NK-92 (cell line): ENCODE results near the gene LAMB4.

Experiments used
- DNase-seq: peaks from one replicate; lab custom pipeline; 2025; ENCODE audit not compliant: unreplicated experiment; lab: John Stamatoyannopoulos, UW

LAMB4 gene

DNA sequence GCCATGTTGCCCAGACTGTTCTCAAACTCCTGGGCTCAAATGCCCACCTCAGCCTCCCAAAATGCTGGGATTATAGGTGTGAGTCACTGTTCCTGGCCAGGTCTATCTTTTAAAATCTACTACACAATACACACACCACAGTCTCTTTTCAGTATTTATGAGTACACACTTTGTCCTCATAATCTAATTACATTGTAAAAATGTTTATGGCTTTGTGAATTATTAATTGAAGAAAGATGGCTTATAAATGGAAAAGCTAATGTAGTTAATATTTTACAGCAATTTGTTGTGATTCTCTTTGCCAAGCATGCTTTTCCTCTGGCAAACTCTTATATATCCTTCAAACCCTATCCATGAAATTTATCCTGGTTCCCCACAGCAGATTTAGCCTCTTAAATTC lies 22.0 kb downstream of the LAMB4 start:
- no peak for DNase-seq

DNA sequence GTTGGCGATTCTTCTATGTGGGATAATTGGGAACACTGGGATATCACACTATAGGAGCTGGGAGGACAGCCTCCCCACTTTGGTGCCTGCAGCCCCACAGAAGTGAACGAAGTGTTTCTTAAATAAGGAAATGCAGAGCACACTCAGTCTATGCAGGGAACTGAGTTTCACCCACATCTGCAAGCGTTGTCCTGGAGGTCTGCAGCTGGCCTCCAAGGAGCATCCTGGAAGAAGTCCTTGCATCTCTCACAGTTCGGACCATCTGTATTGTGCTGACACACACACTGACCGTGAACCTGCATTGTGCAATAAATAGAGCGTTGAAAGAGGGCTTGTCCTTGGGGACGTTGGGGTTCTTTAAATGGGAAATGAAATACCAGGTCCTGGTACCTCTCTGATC lies 25.8 kb downstream of the LAMB4 start:
- DNase-seq: no peak

DNA sequence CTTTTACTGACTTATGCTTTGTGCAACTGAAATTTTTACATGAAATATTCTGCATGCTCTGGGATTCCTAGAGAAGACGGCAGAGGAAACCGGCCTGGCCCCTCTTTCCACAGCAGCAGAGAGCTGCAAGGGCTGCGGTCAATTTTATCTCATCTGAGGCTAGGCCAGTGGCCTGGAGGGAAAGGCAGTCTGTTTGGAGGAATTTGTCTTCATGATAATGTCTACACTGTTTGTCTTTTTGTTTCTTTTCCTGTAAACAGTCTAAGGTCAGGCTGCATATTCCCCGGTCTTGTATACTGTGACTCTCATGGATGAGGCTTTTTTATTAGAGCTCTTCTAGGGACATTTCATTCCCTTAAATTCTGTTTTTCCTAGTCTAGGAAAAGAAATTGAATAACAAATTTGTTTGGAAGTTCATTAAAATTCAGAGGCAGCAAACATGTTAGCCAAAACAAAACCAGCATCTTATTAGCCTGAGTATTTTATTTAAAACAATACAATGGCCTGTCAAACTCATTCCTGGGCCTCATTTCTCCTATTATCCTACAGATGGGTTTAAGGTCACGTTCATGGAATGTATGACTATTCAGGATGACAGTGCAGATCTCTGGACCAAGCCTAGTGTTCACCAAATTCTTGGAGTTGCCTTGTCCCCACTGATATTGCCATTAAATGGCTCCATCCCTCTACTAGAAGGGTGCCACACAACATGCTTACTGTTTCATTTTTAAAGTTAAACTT lies 26.4 kb downstream of the LAMB4 start:
- no peak for DNase-seq

DNA sequence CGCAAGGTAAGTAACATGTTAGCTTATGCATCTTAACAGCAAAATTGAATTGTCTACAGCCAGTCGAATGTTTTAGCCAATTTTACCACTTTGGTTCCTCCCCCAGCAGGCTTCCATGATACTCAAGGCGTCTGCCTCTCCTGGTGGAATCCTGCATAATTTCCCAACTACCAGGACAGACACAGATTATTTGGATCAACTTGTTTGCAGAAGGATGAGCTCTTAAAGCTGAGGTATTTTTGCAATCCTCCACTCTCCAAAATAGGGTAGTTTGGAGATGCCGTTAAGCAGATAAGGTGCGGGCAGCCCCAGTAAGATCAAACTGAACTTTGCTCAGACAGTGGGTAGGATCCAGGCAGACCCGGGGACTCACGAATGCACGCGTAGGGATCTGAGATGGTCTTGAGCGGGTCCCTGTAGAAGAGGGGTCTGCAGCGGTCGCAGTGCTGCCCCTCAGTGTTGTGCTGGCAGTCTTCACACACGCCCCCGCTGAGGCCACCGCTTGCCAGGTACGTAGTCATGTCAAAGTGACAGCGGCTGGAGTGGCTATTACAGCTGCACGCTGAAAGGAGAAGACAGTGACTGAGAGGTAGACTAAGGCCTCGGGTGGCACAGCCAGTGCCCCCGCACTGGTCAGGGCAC lies 27.4 kb downstream of the LAMB4 start:
- no peak for DNase-seq

DNA sequence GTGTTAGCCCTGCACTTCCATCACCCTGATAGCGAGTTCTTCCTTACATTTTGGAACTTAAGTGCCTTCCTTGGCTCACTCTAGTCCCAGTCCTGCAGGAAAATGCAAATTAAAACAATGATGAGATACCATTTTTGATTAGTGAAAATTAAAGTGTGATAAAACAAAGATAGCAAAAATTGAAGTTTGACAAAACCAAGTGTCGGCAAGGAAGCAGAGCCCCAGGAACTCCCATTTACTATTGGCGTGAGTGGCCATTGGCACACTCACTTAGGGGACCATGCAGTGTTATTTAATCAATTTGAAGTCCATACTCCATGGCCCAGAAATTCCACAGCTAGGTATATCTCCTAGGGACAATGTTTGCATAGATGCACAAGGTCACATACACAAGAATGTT lies 28.4 kb downstream of the LAMB4 start:
- DNase-seq: no peak

DNA sequence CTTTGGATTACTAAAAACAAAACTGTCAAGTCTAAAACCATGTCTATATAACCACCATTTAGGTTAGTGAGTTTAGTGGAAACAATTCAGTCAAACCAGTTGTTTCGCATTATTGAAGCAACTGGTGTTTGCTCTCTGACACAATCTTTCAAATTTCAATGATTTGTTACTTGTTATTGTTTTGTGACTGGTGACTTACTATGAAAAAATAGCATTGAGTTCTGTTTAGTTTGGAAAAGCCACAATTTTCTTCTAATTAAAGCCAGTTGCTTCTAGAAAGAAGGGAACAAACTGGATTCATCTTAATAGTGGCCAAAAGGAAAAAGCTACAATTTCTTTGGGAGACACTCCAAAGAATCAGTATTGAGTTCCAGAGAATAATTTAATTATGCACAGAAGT lies 30.4 kb downstream of the LAMB4 start:
- no peak for DNase-seq

DNA sequence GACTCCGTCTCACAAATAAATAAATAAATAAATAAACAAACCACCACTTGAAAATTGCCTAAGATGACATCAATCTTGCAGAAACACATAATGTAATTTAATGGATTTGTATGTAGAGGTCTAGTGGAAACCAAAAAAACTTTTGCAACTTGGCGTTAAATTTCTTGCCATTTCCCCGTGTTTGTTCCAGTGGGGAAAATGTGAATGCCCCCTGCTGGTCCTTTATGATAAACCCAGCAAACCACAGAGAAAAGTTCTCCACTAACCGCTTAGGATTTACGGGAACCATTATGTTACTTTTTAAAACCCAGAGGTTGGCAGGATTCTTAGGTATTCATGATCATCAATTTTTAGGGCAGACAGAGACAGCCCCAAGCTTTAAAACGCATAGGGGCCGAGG lies 32.5 kb downstream of the LAMB4 start:
- no peak for DNase-seq

DNA sequence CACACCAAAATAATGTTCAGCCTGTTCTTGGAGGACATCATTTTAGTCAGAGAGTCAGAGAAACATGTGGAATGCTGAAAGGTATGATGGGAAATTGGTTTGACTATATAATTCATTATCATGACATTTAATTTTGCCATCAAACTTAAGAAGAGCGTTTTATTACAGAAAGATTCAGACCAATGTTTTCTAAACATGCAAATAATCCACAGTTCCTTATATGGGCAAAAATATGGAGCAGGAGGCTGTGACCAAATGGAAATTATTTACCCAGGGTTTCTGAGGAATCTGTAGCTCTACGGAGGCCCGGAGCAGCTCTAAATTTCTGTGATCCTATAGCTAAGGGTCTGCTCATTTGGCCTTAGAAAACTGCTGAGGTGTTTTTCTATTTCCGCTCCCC lies 33.2 kb downstream of the LAMB4 start:
- no peak for DNase-seq

DNA sequence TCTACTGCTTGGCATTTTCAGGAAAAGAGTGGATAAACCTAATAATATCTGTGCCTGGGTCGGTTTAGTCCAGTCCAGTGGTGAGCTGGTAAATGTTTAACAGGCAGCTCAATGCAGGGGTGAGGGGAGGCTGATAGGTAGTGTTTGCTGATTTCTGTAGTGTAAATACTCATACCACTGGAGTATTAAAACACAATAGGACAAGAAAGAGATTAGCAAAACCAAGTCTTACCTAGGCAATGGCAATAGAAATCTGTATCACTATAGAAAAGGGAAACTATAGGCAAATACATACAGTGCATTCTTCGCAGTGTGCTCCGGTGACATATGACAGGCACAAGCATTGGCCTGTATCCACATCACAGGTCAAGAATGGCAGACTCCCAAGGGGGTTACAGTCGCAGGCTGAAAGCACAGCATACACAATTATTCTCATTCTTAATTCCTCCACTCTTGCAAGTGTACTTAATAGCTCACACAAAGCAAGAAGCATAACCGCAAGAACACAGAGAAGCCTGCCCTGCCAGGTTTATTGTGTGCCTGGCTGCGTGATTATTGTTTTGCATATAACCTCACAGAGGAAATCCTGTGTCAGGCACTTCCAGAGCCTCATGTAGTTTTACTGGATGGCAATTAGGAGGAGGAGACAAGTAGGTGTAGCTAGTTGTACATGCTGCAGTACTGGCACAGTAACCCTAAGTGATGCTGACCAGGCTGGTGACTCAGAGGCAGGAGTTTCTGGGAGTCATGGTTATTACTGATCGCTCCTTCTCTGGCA lies 35.0 kb downstream of the LAMB4 start:
- DNase-seq: no peak

DNA sequence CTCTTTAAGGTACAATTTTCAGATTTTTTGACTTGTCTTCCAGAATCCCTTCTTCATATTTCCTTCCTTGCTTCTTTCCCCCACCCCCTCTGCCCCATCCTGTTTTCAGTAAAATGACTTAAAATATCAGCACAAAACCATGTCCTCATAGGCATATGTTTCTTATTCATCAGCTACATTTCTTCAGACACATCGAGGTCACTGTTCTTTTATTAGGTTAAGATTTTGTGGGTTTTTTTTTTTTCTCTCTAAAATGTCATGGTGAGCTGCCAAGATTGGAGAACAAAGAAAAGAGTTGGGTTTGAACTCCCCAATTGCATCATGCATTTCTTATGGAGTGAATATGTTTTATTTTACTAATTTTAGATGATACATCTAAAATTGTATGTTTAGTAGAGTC lies 35.8 kb downstream of the LAMB4 start:
- DNase-seq: no peak

DNA sequence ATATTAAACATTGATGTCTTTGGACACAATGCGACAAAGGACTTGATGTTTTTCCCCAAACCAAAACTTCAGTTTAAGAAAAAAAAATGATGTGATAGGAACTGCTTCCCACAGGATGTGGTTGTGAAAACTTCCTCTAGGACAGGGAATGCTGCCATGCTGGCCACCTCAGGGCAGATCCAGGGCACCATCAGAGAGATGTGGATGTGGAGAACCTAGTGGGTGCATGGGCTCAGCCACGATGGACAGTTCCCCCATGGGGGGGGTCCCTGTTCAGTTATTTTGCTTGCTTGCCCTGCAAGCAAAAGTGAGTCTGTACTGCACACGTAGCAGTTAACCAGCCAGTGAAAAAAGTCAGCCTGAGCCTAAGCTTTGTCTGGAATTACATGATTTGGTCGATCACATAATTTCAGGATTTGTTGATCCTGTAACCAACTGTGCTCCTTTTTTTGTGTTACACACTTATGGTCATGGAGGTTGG lies 36.3 kb downstream of the LAMB4 start:
- DNase-seq: no peak

DNA sequence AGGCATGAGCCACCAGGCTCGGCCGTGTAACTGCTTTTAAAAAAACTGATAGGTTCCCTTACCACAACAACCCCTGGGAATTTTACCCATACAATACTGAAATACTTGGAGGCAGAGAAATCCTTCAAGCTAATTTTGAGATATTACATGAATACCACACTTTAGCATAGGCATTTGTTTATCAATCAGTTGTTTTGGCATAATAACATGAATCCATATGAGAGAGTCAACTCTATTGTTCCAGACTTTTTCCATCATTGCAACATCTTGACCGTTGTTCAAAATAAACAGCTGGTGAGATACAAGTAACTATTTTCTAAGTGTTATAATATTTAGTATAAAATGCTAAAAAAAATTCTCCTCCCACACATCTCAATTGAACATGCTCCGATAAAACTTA lies 36.8 kb downstream of the LAMB4 start:
- no peak for DNase-seq

DNA sequence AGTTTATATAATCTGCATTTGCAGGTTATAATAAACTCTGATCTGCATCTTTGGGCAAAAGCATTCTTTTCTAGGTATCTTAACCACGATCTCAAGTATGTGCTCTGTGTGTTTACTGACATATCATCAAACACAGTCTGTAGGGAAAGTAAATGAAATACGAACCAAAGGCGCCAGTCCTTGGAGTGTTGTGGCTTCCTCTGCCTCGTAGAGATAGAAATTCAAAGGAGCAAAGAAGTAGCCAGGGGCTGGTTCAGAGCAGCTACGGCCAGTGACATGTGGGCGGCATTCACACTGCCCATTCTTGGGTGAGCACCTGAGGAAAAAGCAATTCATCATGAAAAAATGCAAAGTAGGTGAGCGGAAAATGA lies 38.7 kb downstream of the LAMB4 start:
- no peak for DNase-seq

DNA sequence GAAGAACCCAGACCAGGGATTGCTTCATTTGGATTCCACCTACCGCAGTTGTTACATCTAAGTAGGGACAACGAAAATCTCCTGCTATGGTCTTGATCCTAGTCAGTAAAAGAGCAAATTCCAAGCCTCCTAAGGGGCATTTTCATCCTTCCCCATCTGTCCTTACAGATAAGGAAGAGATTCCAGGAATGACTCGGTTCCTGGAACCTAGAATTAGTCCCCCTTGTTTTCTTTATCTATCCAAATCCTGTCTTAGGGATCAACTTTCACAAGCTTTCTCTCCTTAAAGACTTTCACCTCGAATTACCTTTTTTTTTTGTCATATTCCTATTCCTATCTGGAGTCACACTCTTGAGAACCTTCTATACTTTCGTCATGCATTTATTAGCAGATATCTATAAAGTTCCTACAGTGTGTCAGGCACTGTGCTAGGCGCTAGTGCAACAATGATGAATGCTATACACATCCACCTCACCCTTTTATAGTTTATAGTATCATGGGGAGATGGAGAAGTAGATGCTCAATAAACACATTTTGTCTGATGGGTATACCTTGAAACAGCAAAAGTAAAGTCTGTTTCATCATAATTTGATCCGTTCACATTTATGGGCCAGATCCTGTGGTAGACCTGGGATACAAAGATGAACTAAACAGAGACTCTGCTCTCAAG lies 39.2 kb downstream of the LAMB4 start:
- no peak for DNase-seq

DNA sequence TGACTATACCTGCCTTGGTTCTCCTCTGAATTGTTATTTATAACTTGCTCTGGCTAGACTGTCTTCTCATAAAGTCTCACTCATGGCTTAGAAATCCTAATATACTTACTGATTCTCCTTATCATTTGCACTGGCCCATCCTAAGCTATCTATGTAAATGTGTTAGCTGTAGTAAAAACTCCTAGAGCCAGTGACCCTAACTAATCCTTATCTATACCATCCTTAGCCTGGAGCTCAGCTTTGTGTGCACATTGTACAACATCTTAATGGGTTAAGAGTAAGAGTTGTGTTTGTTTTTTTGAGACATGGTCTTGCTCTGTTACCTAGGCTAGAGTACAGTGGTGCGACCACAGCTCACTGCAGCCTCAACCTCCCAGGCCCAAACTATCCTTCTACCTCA lies 40.8 kb downstream of the LAMB4 start:
- no peak for DNase-seq

DNA sequence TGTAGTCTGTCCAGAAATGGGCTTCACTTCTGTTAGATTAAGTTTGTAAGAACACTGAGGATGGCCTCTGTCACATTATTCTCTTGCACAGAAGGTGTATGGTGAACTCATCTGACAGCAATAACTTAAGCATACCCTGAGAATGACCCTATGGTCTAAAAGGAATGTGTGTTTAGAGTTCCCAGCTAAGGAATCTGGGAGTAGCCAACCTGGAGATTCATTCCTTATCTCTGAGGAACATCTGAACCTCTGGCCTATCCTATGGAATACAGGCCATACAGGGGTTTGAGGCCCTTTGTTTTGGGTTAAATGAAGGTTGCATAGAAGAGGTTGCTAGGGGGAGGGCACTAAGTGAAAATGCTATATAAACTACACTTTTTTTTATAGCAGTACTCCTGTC lies 41.4 kb downstream of the LAMB4 start:
- no peak for DNase-seq

DNA sequence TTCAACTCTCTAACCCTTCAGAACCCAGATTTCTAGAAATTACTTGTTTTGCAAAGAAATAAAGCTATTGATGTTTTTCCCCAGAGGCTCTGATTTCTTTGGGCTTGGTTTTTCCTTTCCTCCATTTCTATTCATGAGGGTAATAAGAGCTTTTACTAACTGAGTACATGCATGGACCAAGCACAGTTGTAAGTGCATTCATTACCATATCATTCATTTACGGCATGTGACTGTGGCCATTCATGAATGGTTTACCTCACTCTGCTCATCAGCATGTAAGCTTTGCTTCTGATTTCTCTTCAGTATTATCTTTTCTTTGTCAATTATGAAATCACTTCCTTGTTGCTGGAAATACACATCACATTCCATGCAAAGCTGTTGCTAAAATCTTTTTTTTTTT lies 42.4 kb downstream of the LAMB4 start:
- no peak for DNase-seq

DNA sequence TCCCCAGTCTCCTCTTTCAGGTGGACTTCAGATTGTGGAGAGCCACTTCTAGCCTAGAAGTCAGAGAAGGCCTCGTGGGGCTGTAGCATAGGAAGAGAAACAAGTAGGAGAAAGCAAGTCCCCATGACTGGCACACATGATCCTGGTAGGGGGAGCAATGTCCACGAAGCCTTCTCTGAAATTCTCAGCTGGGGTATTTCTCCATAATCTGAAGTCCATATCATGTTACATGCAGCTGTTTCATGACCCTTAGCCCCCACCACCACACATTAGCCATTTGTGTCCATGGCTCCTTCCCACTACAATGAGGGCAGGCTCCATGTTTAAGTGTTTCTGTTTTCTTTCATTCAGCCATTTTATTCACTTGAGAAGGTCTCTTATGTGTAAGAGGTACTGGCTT lies 43.2 kb downstream of the LAMB4 start:
- no peak for DNase-seq

DNA sequence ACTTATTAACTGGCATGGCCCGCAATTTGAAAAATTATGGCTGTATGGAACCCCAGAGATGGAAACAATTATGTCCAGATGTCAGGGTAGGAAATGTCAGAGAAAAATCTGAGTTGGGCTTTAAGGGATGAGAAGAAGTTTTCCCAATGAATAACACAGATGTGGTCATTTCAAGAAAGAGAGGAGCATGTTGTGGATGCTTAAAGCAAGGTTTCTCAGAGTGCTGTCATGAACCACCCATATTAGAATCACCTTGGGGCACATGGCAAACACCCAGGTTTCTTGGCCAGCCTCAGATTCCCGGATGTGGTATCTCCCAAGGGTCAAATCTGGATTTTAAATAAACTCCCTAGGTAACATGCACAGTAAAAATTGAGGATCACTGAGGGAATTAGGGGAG lies 43.6 kb downstream of the LAMB4 start:
- DNase-seq: no peak

DNA sequence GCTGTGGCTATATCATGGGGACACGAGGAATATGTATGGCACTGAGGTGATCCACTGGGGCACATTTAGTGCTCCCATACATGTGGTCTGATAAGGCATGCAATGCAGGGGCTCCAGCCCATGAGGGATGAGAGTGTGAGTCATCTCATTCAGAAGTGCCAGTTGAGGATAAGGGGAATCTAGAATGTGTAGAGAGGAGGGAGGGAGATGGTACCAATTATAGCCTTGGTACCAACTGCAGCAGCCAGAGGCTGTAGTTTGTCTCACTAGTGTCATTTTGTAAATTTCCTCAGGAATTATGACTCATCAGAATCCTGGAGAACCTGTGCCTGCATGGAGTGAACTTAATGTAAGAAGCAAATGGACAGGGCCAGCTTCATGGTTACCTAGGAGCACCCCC lies 46.2 kb downstream of the LAMB4 start:
- no peak for DNase-seq
